B cell (primary cell): ENCODE measurements around the gene GLI3. TPM values are rescaled to one million over a fixed set of nuclear protein-coding genes. Genes with fewer than 3 reads are reported as not detected.

ENCODE experiments used
- ATAC-seq: fragments of 200-7000 bp; cut with Tn5 transposase; one replicate; pipeline ENCODE4 v1.10.0; 2021; ENCODE audit warnings: low read depth, mild to moderate bottlenecking, moderate number of reproducible peaks, moderate library complexity
- CTCF ChIA-PET: fragments of 350-600 bp; sonication (Branson Sonifier 250); formaldehyde crosslinking; loops from one replicate; lab custom pipeline; 2021; ENCODE audit warnings: antibody characterized with exemption, inconsistent platforms; lab: Charles Lee
- POLR2A ChIA-PET: fragments of 350-600 bp; sonication (Branson Sonifier 250); formaldehyde crosslinking; loops from one replicate; lab custom pipeline; 2021; ENCODE audit warnings: antibody characterized with exemption; lab: Charles Lee
- DNase-seq: peaks from one replicate; pipeline ENCODE4 v3.0.0; 2013
- H2AFZ ChIP-seq: 2 replicates; pipeline ENCODE4 v1.6.1; 2012; ENCODE audit warnings: mild to moderate bottlenecking, low read depth, low read length; ENCODE audit not compliant: insufficient read depth, poor library complexity, severe bottlenecking
- H3K27ac ChIP-seq, 2 donors: 1 replicate in 1 of 2; 2 replicates in 1 of 2; pipeline ENCODE4 v1.5.1; 2012 to 2013; ENCODE audit warnings: low read length in 2 of 2, mild to moderate bottlenecking in 2 of 2, moderate library complexity in 1 of 2
- H3K27me3 ChIP-seq, 4 experiments: fragments of 200-600 bp in 1 of 4; sonication (generic) in 1 of 4; replicated peaks in 1 of 4; 1 replicate in 2 of 4; 2 replicates in 2 of 4; pipeline versions ENCODE4 v1.6.1 to v1.7.0; 2013 to 2016; ENCODE audit warnings: low read length in 3 of 4, mild to moderate bottlenecking in 2 of 4, mixed read lengths in 1 of 4, moderate library complexity in 1 of 4; ENCODE audit not compliant: insufficient read depth in 4 of 4, control insufficient read depth in 3 of 4; ENCODE audit errors: control extremely low read depth in 1 of 4
- H3K36me3 ChIP-seq, 2 experiments: replicated peaks in 1 of 2; 1 replicate in 1 of 2; 2 replicates in 1 of 2; pipeline versions ENCODE4 v1.6.1 to v1.7.1; 2013; ENCODE audit warnings: low read length in 1 of 2; ENCODE audit not compliant: insufficient read depth in 2 of 2, control insufficient read depth in 1 of 2; ENCODE audit errors: control extremely low read depth in 1 of 2, extremely low read depth in 1 of 2
- H3K4me1 ChIP-seq, 2 donors: fragments of 200-600 bp in 1 of 2; sonication (generic) in 1 of 2; 1 replicate in 1 of 2; 2 replicates in 1 of 2; pipeline versions ENCODE4 v1.5.1 to v1.6.1; 2013 to 2017; ENCODE audit warnings: low read length in 2 of 2; ENCODE audit not compliant: control insufficient read depth in 2 of 2, insufficient read depth in 2 of 2
- H3K4me2 ChIP-seq: replicated peaks from 2 replicates; pipeline ENCODE3; 2012; ENCODE audit warnings: mild to moderate bottlenecking, low read depth, low read length; ENCODE audit not compliant: poor library complexity, severe bottlenecking
- H3K4me3 ChIP-seq, 5 experiments: fragments of 200-600 bp in 1 of 5; sonication (generic) in 1 of 5; 1 replicate in 3 of 5; 2 replicates in 2 of 5; pipeline versions ENCODE4 v1.5.1 to v1.7.0; 2011 to 2016; ENCODE audit warnings: low read length in 4 of 5, mild to moderate bottlenecking in 4 of 5, low read depth in 2 of 5, control low read depth in 1 of 5, moderate library complexity in 1 of 5; ENCODE audit not compliant: insufficient read depth in 1 of 5; ENCODE audit errors: control extremely low read depth in 1 of 5, extremely low read depth in 1 of 5
- H3K79me2 ChIP-seq: fragments of 200-600 bp; sonication (generic); one replicate; pipeline ENCODE4 v1.6.0; 2016; ENCODE audit warnings: low read length; ENCODE audit not compliant: control insufficient read depth, insufficient read depth
- H3K9ac ChIP-seq: fragments of 200-600 bp; sonication (generic); 2 replicates; pipeline ENCODE4 v1.6.1; 2017; ENCODE audit warnings: mild to moderate bottlenecking, low read length, moderate library complexity
- H3K9me3 ChIP-seq, 3 donors: one replicate each; pipeline versions ENCODE4 v1.6.1 to v1.7.1; 2013; ENCODE audit warnings: low read length in 2 of 3; ENCODE audit not compliant: control insufficient read depth in 2 of 3, insufficient read depth in 1 of 3; ENCODE audit errors: control extremely low read depth in 1 of 3
- H4K20me1 ChIP-seq: 2 replicates; pipeline ENCODE4 v1.6.0; 2012; ENCODE audit warnings: mild to moderate bottlenecking, low read length; ENCODE audit not compliant: insufficient read depth, control insufficient read depth, poor library complexity, severe bottlenecking
- H3K27ac Mint-ChIP-seq: one replicate; pipeline ENCODE4 v1.8.0; 2021; ENCODE audit warnings: mixed read lengths
- H3K27me3 Mint-ChIP-seq: one replicate; pipeline ENCODE4 v1.8.0; 2021; ENCODE audit warnings: mixed read lengths
- H3K4me1 Mint-ChIP-seq: one replicate; pipeline ENCODE4 v1.8.0; 2021; ENCODE audit warnings: mixed read lengths
- H3K4me3 Mint-ChIP-seq: one replicate; pipeline ENCODE4 v1.8.0; 2021; ENCODE audit warnings: mixed read lengths
- H3K9me3 Mint-ChIP-seq: one replicate; pipeline ENCODE4 v1.8.0; 2022; ENCODE audit warnings: mixed read lengths; ENCODE audit not compliant: insufficient read depth
- CTCF ChIP-seq: fragments of 200-600 bp; IDR thresholded peaks from one replicate; pipeline ENCODE4 v1.8.0; 2022; ENCODE audit warnings: antibody characterized with exemption, mild to moderate bottlenecking
- EZH2 ChIP-seq: IDR thresholded peaks from 2 replicates; pipeline ENCODE4 v1.6.1; 2012; ENCODE audit warnings: borderline replicate concordance, low read depth, mild to moderate bottlenecking, moderate library complexity, low read length; ENCODE audit not compliant: insufficient read depth, poor library complexity, severe bottlenecking
- WGBS: methylation state at CpG from one replicate; pipeline ENCODE4 v1.1.5; 2013; ENCODE audit warnings: missing lambda C conversion rate; ENCODE audit not compliant: insufficient coverage; 5-methylcytosine and 5-hydroxymethylcytosine counted together
- intact Hi-C: fragments of 100-400 bp; cut with micrococcal nuclease; formaldehyde crosslinking; loops from one replicate; pipeline ENCODE4 v1.10.0; 2022
- polyA plus RNA-seq: library from polyadenylated mRNA; depleted of rRNA; stranded (reverse); fragments of >200 nt; gene quantifications from 2 replicates; pipeline ENCODE4 v1.2.3, GENCODE V29; 2012
- total RNA-seq, 2 donors: library from RNA; stranded (reverse); fragments of 120-200 nt in 1 of 2; gene quantifications; 1 replicate in 1 of 2; 2 replicates in 1 of 2; pipeline versions ENCODE4 v1.2.3 to v1.2.4, GENCODE V29; 2013 to 2022

Gene GLI3
- total and polyA plus RNA-seq, 2 donors (not counting 1 experiment from before 2014, with no cell fraction given): not detected

DNA sequence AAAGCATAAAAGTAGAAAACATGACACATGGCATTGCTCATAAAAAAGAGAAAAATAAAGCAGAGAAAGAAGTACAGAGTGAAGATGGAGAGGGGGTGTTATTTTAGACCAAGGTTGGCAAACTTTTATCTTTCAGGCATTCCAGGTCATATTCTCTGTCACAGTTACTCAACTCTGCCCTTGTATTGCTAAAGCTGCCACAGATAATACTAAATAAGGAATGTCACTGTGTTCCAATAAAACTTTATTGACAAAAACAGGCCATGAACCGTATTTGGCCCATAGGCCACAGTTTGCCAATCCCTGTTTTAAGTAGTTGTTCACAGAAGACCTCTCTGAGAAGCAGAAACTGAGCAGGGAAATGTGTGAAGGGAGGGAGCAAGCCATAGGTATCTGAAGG is 167.4 kb downstream of the GLI3 start:
- Histone ChIP-seq H2AFZ (no peak overlapping the region), H3K27me3 (no peaks in the 10 kb centered on the region), H3K4me1 (no peaks in the 10 kb centered on the region), H3K27ac (no peak overlapping the region), H4K20me1 (no peaks in the 10 kb centered on the region), H3K4me2 (no peak overlapping the region), H3K79me2 (no peaks in the 10 kb centered on the region), H3K9ac (no peak overlapping the region), H3K4me3 (no peak overlapping the region), H3K36me3 (no peaks in the 10 kb centered on the region), H3K9me3 (no peaks in the 10 kb centered on the region)
- no peak for ATAC-seq
- 75% methylated on average over 1 of the region's 1 CpG for WGBS
- peaks cover 5% of the 10 kb centered on the region for H3K27me3 Mint-ChIP-seq
- no peak for TF ChIP-seq EZH2
- no peak for TF ChIP-seq CTCF
- no peak overlapping the region for H3K27ac Mint-ChIP-seq
- H3K9me3 Mint-ChIP-seq: no peaks in the 10 kb centered on the region
- no peaks in the 10 kb centered on the region for H3K4me1 Mint-ChIP-seq
- intact Hi-C loops: no loop called here
- POLR2A ChIA-PET: no interaction called here
- no peak for DNase-seq
- CTCF ChIA-PET: no interaction called here
- H3K4me3 Mint-ChIP-seq: no peak overlapping the region

DNA sequence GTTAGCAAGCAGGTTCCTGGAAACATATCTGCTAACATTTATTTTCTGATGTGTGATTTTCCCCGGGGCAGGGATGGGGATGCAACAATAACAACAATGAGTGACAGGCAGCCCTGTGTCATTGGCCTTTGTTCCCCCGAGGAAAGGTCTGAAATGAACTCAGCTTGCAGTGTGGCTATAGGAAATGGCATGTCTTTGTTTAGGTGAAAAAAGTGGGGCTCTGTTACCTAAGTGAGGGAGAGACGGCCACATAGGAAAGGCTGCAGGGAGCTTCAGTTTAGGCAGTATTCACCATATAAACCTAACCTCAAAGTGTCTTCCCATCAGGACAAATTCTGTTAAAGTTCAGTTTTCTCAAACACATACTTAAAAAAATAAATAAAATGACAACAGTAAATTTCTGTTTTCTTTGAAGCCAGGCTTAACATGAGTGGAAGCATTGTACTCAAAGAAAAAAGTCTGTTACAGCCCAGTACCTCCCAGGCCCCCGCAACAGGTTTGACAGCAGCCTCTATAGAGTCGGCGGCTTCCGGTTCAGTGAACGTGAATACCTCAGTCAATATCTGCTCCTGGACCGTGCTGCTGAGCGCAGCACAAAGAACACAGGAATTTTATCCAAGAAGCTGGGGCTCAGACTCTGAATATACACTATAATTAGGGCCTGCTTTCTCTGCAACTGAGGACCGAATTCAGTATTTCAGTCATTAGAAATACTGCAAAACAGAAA is 168.3 kb downstream of the GLI3 start:
- peaks cover 8% of the 10 kb centered on the region for H3K27me3 Mint-ChIP-seq
- no peaks in the 10 kb centered on the region for H3K9me3 Mint-ChIP-seq
- intact Hi-C loops: no loop called here
- H3K4me3 Mint-ChIP-seq: no peak overlapping the region
- DNase-seq (no peak), ATAC-seq (no peak)
- no peaks in the 10 kb centered on the region for H3K36me3 ChIP-seq
- ChIA-PET POLR2A (no interaction called here), CTCF (no interaction called here)
- no peak overlapping the region for H3K4me2 ChIP-seq
- no peak overlapping the region for H3K27ac Mint-ChIP-seq
- H3K27ac ChIP-seq: no peak overlapping the region
- H4K20me1 ChIP-seq: no peaks in the 10 kb centered on the region
- WGBS: 89% methylated on average over 8 of the region's 11 CpGs
- no peak overlapping the region for H2AFZ ChIP-seq
- H3K9ac ChIP-seq: no peak overlapping the region
- H3K79me2 ChIP-seq: no peaks in the 10 kb centered on the region
- no peaks in the 10 kb centered on the region for H3K9me3 ChIP-seq
- no peaks in the 10 kb centered on the region for H3K4me1 ChIP-seq
- H3K4me3 ChIP-seq: no peak overlapping the region
- no peaks in the 10 kb centered on the region for H3K4me1 Mint-ChIP-seq
- no peak for TF ChIP-seq CTCF
- H3K27me3 ChIP-seq: no peaks in the 10 kb centered on the region
